Thyroid gland (tissue), 4 donors: ENCODE measurements around the gene OR11H7.
"Not testable (repeated sequence)": the region's sequence is repeated elsewhere in the genome, so short reads cannot be mapped to it uniquely, and the experiment has no call there.

ENCODE experiments used
- POLR2A ChIP-seq, 2 donors: fragments of 450-650 bp; IDR thresholded peaks; one replicate each; pipeline ENCODE4 v1.6.1; 2017; ENCODE audit warnings: antibody characterized with exemption in 2 of 2, mild to moderate bottlenecking in 2 of 2, moderate library complexity in 1 of 2
- TF ChIP-seq, protein P1 (sequence below), 6 experiments: fragments of 200-600 bp in 3 of 6; fragments of 450-650 bp in 3 of 6; sonication (generic) in 3 of 6; IDR thresholded peaks; one replicate each; pipeline ENCODE4 v1.5.1; 2016 to 2019; ENCODE audit warnings: antibody characterized with exemption in 6 of 6, mild to moderate bottlenecking in 2 of 6, inconsistent platforms in 1 of 6, moderate library complexity in 1 of 6

DNA sequence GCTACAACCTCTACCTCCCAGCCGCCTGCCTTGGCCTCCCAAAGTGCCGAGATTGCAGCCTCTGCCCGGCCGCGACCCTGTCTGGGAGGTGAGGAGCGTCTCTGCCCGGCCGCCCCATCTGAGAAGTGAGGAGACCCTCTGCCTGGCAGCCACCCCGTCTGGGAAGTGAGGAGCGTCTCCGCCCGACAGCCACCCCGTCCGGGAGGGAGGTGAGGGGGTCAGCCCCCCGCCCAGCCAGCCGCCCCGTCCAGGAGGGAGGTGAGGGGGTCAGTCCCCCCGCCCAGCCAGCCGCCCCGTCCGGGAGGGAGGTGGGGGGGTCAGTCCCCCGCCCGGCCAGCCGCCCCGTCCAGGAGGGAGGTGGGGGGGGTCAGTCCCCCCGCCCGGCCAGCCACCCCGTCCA lies 16.4 kb upstream of the OR11H7 start:
- TF ChIP-seq, protein P1, sequence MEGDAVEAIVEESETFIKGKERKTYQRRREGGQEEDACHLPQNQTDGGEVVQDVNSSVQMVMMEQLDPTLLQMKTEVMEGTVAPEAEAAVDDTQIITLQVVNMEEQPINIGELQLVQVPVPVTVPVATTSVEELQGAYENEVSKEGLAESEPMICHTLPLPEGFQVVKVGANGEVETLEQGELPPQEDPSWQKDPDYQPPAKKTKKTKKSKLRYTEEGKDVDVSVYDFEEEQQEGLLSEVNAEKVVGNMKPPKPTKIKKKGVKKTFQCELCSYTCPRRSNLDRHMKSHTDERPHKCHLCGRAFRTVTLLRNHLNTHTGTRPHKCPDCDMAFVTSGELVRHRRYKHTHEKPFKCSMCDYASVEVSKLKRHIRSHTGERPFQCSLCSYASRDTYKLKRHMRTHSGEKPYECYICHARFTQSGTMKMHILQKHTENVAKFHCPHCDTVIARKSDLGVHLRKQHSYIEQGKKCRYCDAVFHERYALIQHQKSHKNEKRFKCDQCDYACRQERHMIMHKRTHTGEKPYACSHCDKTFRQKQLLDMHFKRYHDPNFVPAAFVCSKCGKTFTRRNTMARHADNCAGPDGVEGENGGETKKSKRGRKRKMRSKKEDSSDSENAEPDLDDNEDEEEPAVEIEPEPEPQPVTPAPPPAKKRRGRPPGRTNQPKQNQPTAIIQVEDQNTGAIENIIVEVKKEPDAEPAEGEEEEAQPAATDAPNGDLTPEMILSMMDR (IDR thresholded peaks at IDR 0.05) = not testable (repeated sequence)
- TF ChIP-seq POLR2A (IDR thresholded peaks at IDR 0.05) = not testable (repeated sequence)
